HEK293 (cell line): ENCODE measurements around the gene CACNA2D4.

Experiments
- CTCF ChIA-PET: fragments of 350-600 bp; formaldehyde crosslinking; extraction: SDS; loops from one replicate; lab custom pipeline; 2021; ENCODE audit warnings: antibody characterized with exemption; lab: Yijun Ruan, JAX
- POLR2A ChIA-PET: fragments of 300-600 bp; formaldehyde crosslinking; extraction: SDS; loops from one replicate; lab custom pipeline; 2020; ENCODE audit warnings: antibody characterized with exemption, inconsistent platforms; lab: Yijun Ruan, JAX
- H3K27ac ChIP-seq: fragments of 200-500 bp; sonication (Bioruptor generic); 2 replicates; pipeline ENCODE4 v1.5.1; 2014; ENCODE audit warnings: low read depth, low read length, control low read depth, inconsistent platforms; ENCODE audit errors: extremely low read depth
- H3K36me3 ChIP-seq, 2 experiments: fragments of 200-500 bp in 1 of 2; sonication (Bioruptor generic) in 1 of 2; 1 replicate in 1 of 2; 2 replicates in 1 of 2; pipeline ENCODE4 v1.5.1; 2014 to 2017; ENCODE audit warnings: inconsistent platforms in 2 of 2, low read length in 2 of 2; ENCODE audit not compliant: control insufficient read depth in 2 of 2, insufficient read depth in 1 of 2
- H3K4me1 ChIP-seq: fragments of 200-500 bp; sonication (Bioruptor generic); 2 replicates; pipeline ENCODE4 v1.5.1; 2014; ENCODE audit warnings: mild to moderate bottlenecking, low read length, inconsistent platforms; ENCODE audit not compliant: control insufficient read depth, insufficient read depth
- H3K4me3 ChIP-seq: 2 replicates; pipeline ENCODE4 v1.5.1; 2011; ENCODE audit warnings: low read depth, mild to moderate bottlenecking, control low read depth, low read length, moderate library complexity
- H3K9me3 ChIP-seq: fragments of 200-500 bp; sonication (Bioruptor generic); 2 replicates; pipeline ENCODE4 v1.5.1; 2014; ENCODE audit warnings: low read depth, low read length, inconsistent platforms; ENCODE audit not compliant: control insufficient read depth, insufficient read depth
- BCL11B ChIP-seq: fragments of 450-650 bp; formaldehyde crosslinking; IDR thresholded peaks from 2 replicates; pipeline ENCODE4 v1.5.1; 2016; ENCODE audit warnings: low read depth, missing biosample characterization, missing genetic modification characterization
- EGR2 ChIP-seq: fragments of 450-650 bp; formaldehyde crosslinking; IDR thresholded peaks from 2 replicates; pipeline ENCODE4 v1.5.1; 2016; ENCODE audit warnings: low read depth, missing biosample characterization, missing genetic modification characterization
- MEIS1 ChIP-seq: sonication (generic); formaldehyde crosslinking; IDR thresholded peaks from 2 replicates; pipeline ENCODE4 v1.8.1; 2022; ENCODE audit warnings: missing genetic modification reagents, mild to moderate bottlenecking, borderline replicate concordance
- MYNN ChIP-seq: fragments of 450-650 bp; formaldehyde crosslinking; IDR thresholded peaks from 2 replicates; pipeline ENCODE4 v1.5.1; 2016; ENCODE audit warnings: missing biosample characterization, missing genetic modification characterization, borderline replicate concordance
- PRDM1 ChIP-seq: fragments of 450-650 bp; formaldehyde crosslinking; IDR thresholded peaks from 2 replicates; pipeline ENCODE4; 2016; ENCODE audit warnings: missing biosample characterization, missing genetic modification characterization
- SCRT2 ChIP-seq: fragments of 450-650 bp; formaldehyde crosslinking; IDR thresholded peaks from 2 replicates; pipeline ENCODE4 v1.5.1; 2016; ENCODE audit warnings: missing biosample characterization, missing genetic modification characterization
- ZFP37 ChIP-seq: fragments of 450-650 bp; formaldehyde crosslinking; IDR thresholded peaks from 2 replicates; pipeline ENCODE4 v1.5.1; 2016; ENCODE audit warnings: missing biosample characterization, missing genetic modification characterization
- ZIC2 ChIP-seq: fragments of 450-650 bp; formaldehyde crosslinking; IDR thresholded peaks from 2 replicates; pipeline ENCODE4 v1.5.1; 2016; ENCODE audit warnings: missing biosample characterization, missing genetic modification characterization
- ZNF221 ChIP-seq: fragments of 450-650 bp; formaldehyde crosslinking; IDR thresholded peaks from 2 replicates; pipeline ENCODE4 v1.5.1; 2017; ENCODE audit warnings: missing biosample characterization, missing genetic modification characterization, borderline replicate concordance
- ZNF239 ChIP-seq: fragments of 450-650 bp; formaldehyde crosslinking; IDR thresholded peaks from 2 replicates; pipeline ENCODE4 v1.5.1; 2016; ENCODE audit warnings: missing biosample characterization, missing genetic modification characterization
- ZNF248 ChIP-seq: fragments of 450-650 bp; formaldehyde crosslinking; IDR thresholded peaks from 2 replicates; pipeline ENCODE4 v1.5.1; 2017; ENCODE audit warnings: missing biosample characterization, missing genetic modification characterization
- ZNF48 ChIP-seq: fragments of 450-650 bp; formaldehyde crosslinking; IDR thresholded peaks from 2 replicates; pipeline ENCODE4 v1.5.1; 2016; ENCODE audit warnings: missing biosample characterization, missing genetic modification characterization
- ZSCAN18 ChIP-seq: fragments of 450-650 bp; formaldehyde crosslinking; IDR thresholded peaks from 2 replicates; pipeline ENCODE4 v1.5.1; 2016; ENCODE audit warnings: missing biosample characterization, missing genetic modification characterization
- TF ChIP-seq, protein P1 (sequence below): fragments of 450-650 bp; formaldehyde crosslinking; optimal IDR thresholded peaks from 2 replicates; pipeline ENCODE3; 2016; ENCODE audit warnings: missing biosample characterization, mild to moderate bottlenecking, missing genetic modification characterization

Gene CACNA2D4, protein sequence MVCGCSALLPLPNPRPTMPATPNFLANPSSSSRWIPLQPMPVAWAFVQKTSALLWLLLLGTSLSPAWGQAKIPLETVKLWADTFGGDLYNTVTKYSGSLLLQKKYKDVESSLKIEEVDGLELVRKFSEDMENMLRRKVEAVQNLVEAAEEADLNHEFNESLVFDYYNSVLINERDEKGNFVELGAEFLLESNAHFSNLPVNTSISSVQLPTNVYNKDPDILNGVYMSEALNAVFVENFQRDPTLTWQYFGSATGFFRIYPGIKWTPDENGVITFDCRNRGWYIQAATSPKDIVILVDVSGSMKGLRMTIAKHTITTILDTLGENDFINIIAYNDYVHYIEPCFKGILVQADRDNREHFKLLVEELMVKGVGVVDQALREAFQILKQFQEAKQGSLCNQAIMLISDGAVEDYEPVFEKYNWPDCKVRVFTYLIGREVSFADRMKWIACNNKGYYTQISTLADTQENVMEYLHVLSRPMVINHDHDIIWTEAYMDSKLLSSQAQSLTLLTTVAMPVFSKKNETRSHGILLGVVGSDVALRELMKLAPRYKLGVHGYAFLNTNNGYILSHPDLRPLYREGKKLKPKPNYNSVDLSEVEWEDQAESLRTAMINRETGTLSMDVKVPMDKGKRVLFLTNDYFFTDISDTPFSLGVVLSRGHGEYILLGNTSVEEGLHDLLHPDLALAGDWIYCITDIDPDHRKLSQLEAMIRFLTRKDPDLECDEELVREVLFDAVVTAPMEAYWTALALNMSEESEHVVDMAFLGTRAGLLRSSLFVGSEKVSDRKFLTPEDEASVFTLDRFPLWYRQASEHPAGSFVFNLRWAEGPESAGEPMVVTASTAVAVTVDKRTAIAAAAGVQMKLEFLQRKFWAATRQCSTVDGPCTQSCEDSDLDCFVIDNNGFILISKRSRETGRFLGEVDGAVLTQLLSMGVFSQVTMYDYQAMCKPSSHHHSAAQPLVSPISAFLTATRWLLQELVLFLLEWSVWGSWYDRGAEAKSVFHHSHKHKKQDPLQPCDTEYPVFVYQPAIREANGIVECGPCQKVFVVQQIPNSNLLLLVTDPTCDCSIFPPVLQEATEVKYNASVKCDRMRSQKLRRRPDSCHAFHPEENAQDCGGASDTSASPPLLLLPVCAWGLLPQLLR

GRCh38 chr12:1918081-1918883 lies at the start of gene CACNA2D4:
CACNA2D4 (minus strand) TSS chr12:1918652; CDS start chr12:1918473, 179 bp downstream.
- CTCF ChIA-PET: interaction anchor here (0.6 to 3.8 kb wide), 3 partner anchors 17 to 22 kb away, joined by 3 to 16 read pairs (median 5); no protein-coding TSS in a partner anchor
- no peaks in the 10 kb centered on the region for H3K9me3 ChIP-seq
- H3K4me1 ChIP-seq: no peaks in the 10 kb centered on the region
- no peaks in the 10 kb centered on the region for H3K36me3 ChIP-seq
- POLR2A ChIA-PET: no interaction called here
- TF ChIP-seq MYNN (no peak), ZNF239 (tag by site-specific recombination) (no peak), ZIC2 (tag by site-specific recombination) (peak; percentile 44; the same call in 1 of the 2 replicates), EGR2 (peak; percentile 13; the same call in 1 of the 2 replicates), PRDM1 (tag by site-specific recombination) (no peak)
- TF ChIP-seq, all 188 proteins: peak for 2
- Histone ChIP-seq H3K27ac (no peak within 1 kb of the TSS), H3K4me3 (no peak within 1 kb of the TSS)

- ChIA-PET POLR2A (no interaction called here), CTCF (interaction anchor here (0.8 to 1.1 kb wide), 2 partner anchors 334 to 615 kb away, joined by 3 read pairs; no protein-coding TSS in a partner anchor)
- H3K36me3 ChIP-seq: peaks cover 19 to 42% of the 10 kb centered on the region in 2 experiments
- no peak for TF ChIP-seq SCRT2 (tag by site-specific recombination)
- no peak overlapping the region for H3K27ac ChIP-seq
- H3K9me3 ChIP-seq: no peaks in the 10 kb centered on the region
- H3K4me1 ChIP-seq: no peaks in the 10 kb centered on the region
- no peak overlapping the region for H3K4me3 ChIP-seq
Measured at GRCh38 chr12:1966561-1967226, 48.2 kb upstream of the CACNA2D4 start.

- Histone ChIP-seq H3K9me3 (no peaks in the 10 kb centered on the region), H3K27ac (no peak overlapping the region), H3K4me1 (no peaks in the 10 kb centered on the region), H3K4me3 (no peak overlapping the region), H3K36me3 (peaks cover 19 to 48% of the 10 kb centered on the region in 2 experiments)
- TF ChIP-seq, protein P1, sequence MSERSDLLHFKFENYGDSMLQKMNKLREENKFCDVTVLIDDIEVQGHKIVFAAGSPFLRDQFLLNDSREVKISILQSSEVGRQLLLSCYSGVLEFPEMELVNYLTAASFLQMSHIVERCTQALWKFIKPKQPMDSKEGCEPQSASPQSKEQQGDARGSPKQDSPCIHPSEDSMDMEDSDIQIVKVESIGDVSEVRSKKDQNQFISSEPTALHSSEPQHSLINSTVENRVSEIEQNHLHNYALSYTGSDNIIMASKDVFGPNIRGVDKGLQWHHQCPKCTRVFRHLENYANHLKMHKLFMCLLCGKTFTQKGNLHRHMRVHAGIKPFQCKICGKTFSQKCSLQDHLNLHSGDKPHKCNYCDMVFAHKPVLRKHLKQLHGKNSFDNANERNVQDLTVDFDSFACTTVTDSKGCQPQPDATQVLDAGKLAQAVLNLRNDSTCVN: no peak
- TF ChIP-seq ZFP37 (no peak), ZNF48 (tag by site-specific recombination) (no peak), ZSCAN18 (tag by site-specific recombination) (no peak), ZNF221 (tag by site-specific recombination) (no peak), MEIS1 (CRISPR knock-in tag) (no peak), BCL11B (no peak), ZNF248 (tag by site-specific recombination) (no peak)
- ChIA-PET POLR2A (no interaction called here), CTCF (no interaction called here)
Measured at GRCh38 chr12:1965916-1966315, 47.5 kb upstream of the CACNA2D4 start.
